C4-2B (cell line): ENCODE data around the gene RASGEF1C.

Experiments
- CTCF ChIP-seq: fragments of 450-650 bp; conservative IDR thresholded peaks from 2 replicates; pipeline ENCODE4 v1.5.1; 2017; ENCODE audit warnings: mild to moderate bottlenecking
- ZFX ChIP-seq: fragments of 450-650 bp; IDR thresholded peaks from 2 replicates; pipeline ENCODE4 v1.6.1; 2017

- no peak for TF ChIP-seq CTCF
- no peak for TF ChIP-seq ZFX
Measured at GRCh38 chr5:180119031-180119902, 89.7 kb downstream of the RASGEF1C start.
